Astrocyte of the spinal cord (primary cell): ENCODE data around the gene MBLAC2.

ENCODE experiments used
- DNase-seq: peaks from one replicate; pipeline ENCODE4 v3.0.0; 2011; ENCODE audit warnings: low read depth, low spot score
- H3K4me3 ChIP-seq: 2 replicates; pipeline ENCODE4 v1.5.1; 2011; ENCODE audit warnings: low read depth, mild to moderate bottlenecking, low read length, moderate library complexity
- in situ Hi-C: cut with HindIII; loops from 2 replicates; pipeline ENCODE4 v1.10.0; 2017; ENCODE audit warnings: low sequenced_read_pairs
- TF ChIP-seq, protein P1 (sequence below): IDR thresholded peaks from 2 replicates; pipeline ENCODE4 v1.5.1; 2012; ENCODE audit warnings: low read depth, mild to moderate bottlenecking, low read length, inconsistent platforms

The MBLAC2 gene

DNA sequence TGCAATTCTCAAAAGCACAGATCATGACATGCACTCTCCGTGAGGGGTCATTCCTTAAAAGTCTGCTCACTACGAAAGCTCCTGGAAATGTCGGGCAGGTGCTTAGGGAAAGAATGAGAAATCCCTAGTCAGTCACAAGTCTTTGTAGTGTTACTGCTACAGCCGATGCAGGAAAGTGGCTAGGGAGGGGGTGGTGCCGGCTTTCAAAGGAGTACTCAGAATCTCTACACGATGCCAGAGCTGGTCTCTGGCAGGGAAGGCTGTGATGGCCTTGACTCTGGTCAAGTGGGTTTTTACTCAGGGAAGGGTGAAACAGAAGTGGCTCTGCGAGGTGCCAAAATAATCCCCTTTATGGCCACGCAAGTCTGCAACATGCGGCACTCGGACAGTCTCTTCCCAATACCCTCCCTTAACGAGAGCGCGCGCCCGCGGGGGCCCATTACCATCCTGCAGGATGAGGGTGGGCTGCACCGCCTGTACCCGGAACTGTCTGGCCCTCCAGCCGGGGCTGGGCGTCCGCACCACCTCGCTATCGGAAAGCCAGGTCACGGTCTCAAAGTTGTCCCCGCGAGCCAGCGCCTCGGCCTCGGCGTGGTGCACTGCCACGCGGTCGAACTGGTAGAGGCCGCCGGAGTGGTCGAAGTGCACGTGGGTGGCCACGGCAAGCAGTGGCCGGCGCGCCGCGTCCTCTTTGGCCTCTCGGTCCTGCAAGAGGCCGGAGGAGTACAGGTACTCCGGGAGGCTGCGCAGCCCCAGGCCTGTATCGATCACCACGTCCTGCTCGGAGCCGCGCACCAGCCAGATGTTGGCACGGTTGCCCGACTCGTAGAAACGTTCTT is 956 bp downstream of the MBLAC2 start:
- in situ Hi-C loops = no loop called here
- peak; percentile 34 for DNase-seq
- peak overlapping the region; percentile 54 for H3K4me3 ChIP-seq

DNA sequence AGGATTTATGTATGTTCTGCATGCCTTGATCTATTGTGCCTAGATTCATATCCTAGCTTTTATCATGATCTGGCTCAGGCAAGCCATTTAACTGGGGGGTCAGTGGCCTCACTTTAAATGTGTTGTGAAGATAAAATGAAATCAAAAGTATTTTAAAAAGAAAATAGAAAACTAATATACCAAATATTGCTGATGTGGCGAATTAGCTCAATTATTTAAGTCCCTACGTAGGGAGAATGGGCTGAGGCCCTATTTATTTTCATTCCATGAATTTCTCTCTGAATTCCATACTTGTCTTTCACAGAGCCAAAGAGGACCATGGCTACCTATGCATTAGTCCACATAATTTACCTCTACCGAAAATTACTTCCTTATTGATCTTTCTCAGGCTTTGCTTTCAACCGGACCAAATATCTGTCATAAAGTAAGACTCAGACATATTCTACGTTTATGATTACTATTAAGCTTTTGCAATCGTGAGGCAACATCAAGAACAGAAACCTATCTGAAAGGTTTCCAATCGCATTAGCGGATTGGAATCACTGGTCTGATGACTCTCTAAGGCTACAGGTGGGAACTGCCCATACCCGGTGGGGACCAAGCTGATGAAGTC is 1.7 kb downstream of the MBLAC2 start:
- TF ChIP-seq, protein P1, sequence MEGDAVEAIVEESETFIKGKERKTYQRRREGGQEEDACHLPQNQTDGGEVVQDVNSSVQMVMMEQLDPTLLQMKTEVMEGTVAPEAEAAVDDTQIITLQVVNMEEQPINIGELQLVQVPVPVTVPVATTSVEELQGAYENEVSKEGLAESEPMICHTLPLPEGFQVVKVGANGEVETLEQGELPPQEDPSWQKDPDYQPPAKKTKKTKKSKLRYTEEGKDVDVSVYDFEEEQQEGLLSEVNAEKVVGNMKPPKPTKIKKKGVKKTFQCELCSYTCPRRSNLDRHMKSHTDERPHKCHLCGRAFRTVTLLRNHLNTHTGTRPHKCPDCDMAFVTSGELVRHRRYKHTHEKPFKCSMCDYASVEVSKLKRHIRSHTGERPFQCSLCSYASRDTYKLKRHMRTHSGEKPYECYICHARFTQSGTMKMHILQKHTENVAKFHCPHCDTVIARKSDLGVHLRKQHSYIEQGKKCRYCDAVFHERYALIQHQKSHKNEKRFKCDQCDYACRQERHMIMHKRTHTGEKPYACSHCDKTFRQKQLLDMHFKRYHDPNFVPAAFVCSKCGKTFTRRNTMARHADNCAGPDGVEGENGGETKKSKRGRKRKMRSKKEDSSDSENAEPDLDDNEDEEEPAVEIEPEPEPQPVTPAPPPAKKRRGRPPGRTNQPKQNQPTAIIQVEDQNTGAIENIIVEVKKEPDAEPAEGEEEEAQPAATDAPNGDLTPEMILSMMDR = no peak
- DNase-seq = peak; percentile 8
- H3K4me3 ChIP-seq = peak overlapping the region; percentile 54
- in situ Hi-C loops = no loop called here

More for the DNA sequence above, 956 bp downstream of the MBLAC2 start:
- TF ChIP-seq, protein P1 = no peak

DNA sequence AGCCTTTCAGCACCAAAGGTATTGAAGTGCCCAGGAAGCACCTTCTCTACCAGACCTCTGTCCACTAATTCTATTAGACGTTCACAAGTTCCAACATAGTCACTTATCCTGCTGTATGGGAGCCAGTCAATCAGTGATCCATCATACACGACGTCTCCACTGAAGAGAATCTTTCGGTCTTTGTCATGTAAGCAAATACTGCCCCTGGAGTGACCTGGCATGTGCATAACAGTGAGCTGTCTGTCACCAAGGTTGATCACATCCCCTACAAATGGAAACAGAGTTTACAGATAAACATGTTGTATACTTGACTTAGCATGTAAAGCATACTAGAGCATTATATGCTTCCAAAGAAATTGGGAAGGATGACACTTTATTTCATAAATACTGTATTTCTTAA is 13.3 kb downstream of the MBLAC2 start:
- TF ChIP-seq, protein P1 = no peak
- in situ Hi-C loops = no loop called here
- no peak for DNase-seq

DNA sequence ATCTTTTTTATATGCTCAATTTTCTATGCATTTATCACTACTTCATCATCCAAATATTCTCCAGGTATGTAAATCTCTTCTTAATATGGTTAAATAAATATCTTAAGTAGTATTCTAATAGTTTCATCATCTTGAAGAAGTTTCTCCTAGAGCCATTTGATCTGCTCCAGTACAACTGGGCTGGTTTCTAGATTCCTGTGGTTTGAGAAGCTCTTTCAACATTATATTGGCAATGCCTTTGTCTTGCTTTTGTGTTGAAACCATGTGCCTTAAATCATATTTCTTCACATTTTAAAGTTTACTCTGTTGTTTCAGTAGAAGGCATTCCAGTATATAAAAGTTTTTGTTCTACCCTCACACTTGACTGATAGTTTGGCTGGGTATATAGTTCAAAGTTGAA is 27.6 kb downstream of the MBLAC2 start:
- no peak overlapping the region for H3K4me3 ChIP-seq
- peak; percentile 1 for DNase-seq
- TF ChIP-seq, protein P1 = no peak
- in situ Hi-C loops = no loop called here

More for the DNA sequence above, 13.3 kb downstream of the MBLAC2 start:
- H3K4me3 ChIP-seq = no peak overlapping the region

DNA sequence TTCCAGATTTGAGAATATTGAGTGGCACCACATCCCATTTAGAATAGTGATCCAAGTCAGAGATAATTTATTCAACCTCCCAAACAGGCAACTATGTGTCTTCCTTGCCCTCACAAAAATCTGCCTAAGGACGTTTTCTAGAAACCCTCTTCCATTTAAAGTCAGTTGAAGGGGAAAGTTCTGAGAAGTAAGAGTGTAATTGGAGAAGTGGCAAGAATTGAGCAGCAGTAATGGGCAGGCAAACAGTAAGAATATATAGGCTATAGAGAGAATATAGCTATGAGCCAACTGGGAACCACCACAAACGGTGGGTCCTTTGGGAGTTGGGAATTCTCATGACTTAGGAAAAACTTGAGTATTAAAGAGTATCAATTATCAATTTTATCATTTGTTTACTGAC is 33.9 kb downstream of the MBLAC2 start:
- in situ Hi-C loops = no loop called here

DNA sequence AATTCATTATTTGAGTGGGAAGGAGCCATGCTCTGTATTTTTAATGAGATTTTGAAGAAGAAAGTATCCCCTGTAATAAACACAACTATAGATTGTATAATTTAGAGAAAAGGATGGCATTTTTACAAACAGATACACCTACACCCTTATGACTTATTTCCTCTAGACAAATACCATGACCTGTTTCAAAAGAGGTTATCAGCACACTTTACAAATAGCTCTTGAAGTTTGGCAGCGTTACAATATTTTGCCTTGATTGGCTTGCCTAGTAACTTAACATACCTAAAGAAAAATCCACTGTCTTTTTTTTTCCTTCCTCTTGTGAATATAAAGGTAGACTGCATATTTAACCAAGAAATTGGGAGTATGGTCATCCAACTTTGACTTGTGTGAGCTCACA is 36.5 kb downstream of the MBLAC2 start:
- in situ Hi-C loops = no loop called here
- H3K4me3 ChIP-seq = no peak overlapping the region
- DNase-seq = no peak
- TF ChIP-seq, protein P1 = no peak

More for the DNA sequence above, 33.9 kb downstream of the MBLAC2 start:
- no peak overlapping the region for H3K4me3 ChIP-seq
- DNase-seq = peak; percentile 1
- TF ChIP-seq, protein P1 = no peak
